GM19035 (cell line): ENCODE measurements around the gene FAM120B.

ENCODE experiments used
- ATAC-seq: cut with Tn5 transposase; IDR thresholded peaks from one replicate; pipeline ENCODE4 v1.9.1; 2021; ENCODE audit not compliant: unreplicated experiment

FAM120B gene

GRCh38 chr6:170439366-170440361, 133.1 kb downstream of the FAM120B start:
- no peak for ATAC-seq

GRCh38 chr6:170440437-170440836, 133.9 kb downstream of the FAM120B start:
- no peak for ATAC-seq

- no peak for ATAC-seq
These were observed 134.8 kb downstream of the FAM120B start for GRCh38 chr6:170441316-170441715.

- no peak for ATAC-seq
These were observed 136.0 kb downstream of the FAM120B start for GRCh38 chr6:170442596-170442995.

- ATAC-seq = no peak
These were observed 136.6 kb downstream of the FAM120B start for GRCh38 chr6:170443151-170443662.

GRCh38 chr6:170444056-170444591, 137.6 kb downstream of the FAM120B start:
- no peak for ATAC-seq

GRCh38 chr6:170444811-170445211, 138.3 kb downstream of the FAM120B start:
- ATAC-seq = no peak

GRCh38 chr6:170445487-170445886, 138.9 kb downstream of the FAM120B start:
- no peak for ATAC-seq

GRCh38 chr6:170445971-170446370, 139.4 kb downstream of the FAM120B start:
- ATAC-seq = no peak

GRCh38 chr6:170446841-170447560, 140.4 kb downstream of the FAM120B start:
- no peak for ATAC-seq

GRCh38 chr6:170447561-170447930, 141.0 kb downstream of the FAM120B start:
- no peak for ATAC-seq

GRCh38 chr6:170448317-170448716, 141.8 kb downstream of the FAM120B start:
- ATAC-seq = no peak

- ATAC-seq = no peak
These were observed 142.4 kb downstream of the FAM120B start for GRCh38 chr6:170448751-170449630.

- ATAC-seq = no peak
These were observed 143.5 kb downstream of the FAM120B start for GRCh38 chr6:170449835-170450753.

- no peak for ATAC-seq
These were observed 144.6 kb downstream of the FAM120B start for GRCh38 chr6:170450916-170451761.

GRCh38 chr6:170451762-170452651, 145.4 kb downstream of the FAM120B start:
- ATAC-seq = no peak

GRCh38 chr6:170452767-170453545, 146.4 kb downstream of the FAM120B start:
- no peak for ATAC-seq
